ENCODE results near the gene KLHL41.

KLHL41 gene

GRCh38 chr2:169493360-169493759 lies 16.1 kb upstream of the KLHL41 start:
- no peak for ATAC-seq

DNA sequence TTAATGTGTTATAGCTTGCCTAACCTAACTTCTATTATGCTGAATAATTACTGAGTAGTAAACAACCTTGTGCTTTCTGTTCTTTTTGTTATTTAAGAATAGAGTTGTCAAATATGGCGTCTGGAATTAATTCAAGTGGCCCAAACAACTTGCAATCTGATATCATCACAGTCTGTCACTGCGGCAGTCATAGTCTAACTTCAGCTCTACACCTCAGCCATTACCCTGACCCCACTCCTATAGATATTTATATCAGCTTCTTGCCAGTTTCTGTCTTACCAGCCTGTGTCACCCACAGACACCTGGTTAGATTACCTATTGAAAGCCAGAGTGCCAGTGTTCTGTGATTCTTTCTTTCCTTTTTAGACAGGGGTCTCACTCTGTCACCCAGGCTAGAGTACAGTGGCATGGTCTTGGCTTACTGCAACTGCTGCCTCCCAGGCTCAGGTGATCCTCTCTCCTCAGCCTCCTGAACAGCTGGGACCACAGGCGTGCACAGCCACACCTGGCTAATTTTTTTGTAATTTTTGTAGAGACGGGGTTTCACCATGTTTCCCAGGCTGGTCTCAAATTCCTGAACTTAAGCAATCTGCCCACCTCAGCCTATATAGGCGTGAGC lies 14.1 kb upstream of the KLHL41 start:
- no peak for ATAC-seq

More at GRCh38 chr2:169493360-169493759, 16.1 kb upstream of the KLHL41 start:
- TF ChIP-seq TCF4 (CRISPR knock-in tag; IDR thresholded peaks at IDR 0.05; ENCODE audit: borderline replicate concordance) (no peak), PATZ1 (CRISPR knock-in tag; IDR thresholded peaks at IDR 0.05; ENCODE audit: borderline replicate concordance) (no peak), POU6F1 (CRISPR knock-in tag; IDR thresholded peaks at IDR 0.05; ENCODE audit: borderline replicate concordance, low read depth) (no peak), SNAI2 (CRISPR knock-in tag; IDR thresholded peaks at IDR 0.05) (no peak), ZFP3 (CRISPR knock-in tag; IDR thresholded peaks at IDR 0.05) (no peak), BACH2 (CRISPR knock-in tag; IDR thresholded peaks at IDR 0.05; ENCODE audit: borderline replicate concordance) (no peak), ZNF565 (CRISPR knock-in tag; conservative IDR thresholded peaks at IDR 0.05; ENCODE audit: low read depth) (no peak), CSDC2 (CRISPR knock-in tag; IDR thresholded peaks at IDR 0.05) (no peak), ZC3H10 (CRISPR knock-in tag; IDR thresholded peaks at IDR 0.05) (no peak), RARB (CRISPR knock-in tag; IDR thresholded peaks at IDR 0.05) (no peak), ZNF8 (CRISPR knock-in tag; IDR thresholded peaks at IDR 0.05) (no peak)
- TF ChIP-seq, protein P1, sequence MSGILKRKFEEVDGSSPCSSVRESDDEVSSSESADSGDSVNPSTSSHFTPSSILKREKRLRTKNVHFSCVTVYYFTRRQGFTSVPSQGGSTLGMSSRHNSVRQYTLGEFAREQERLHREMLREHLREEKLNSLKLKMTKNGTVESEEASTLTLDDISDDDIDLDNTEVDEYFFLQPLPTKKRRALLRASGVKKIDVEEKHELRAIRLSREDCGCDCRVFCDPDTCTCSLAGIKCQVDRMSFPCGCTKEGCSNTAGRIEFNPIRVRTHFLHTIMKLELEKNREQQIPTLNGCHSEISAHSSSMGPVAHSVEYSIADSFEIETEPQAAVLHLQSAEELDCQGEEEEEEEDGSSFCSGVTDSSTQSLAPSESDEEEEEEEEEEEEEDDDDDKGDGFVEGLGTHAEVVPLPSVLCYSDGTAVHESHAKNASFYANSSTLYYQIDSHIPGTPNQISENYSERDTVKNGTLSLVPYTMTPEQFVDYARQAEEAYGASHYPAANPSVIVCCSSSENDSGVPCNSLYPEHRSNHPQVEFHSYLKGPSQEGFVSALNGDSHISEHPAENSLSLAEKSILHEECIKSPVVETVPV (CRISPR knock-in tag; IDR thresholded peaks at IDR 0.05): no peak
- TF ChIP-seq, protein P2, sequence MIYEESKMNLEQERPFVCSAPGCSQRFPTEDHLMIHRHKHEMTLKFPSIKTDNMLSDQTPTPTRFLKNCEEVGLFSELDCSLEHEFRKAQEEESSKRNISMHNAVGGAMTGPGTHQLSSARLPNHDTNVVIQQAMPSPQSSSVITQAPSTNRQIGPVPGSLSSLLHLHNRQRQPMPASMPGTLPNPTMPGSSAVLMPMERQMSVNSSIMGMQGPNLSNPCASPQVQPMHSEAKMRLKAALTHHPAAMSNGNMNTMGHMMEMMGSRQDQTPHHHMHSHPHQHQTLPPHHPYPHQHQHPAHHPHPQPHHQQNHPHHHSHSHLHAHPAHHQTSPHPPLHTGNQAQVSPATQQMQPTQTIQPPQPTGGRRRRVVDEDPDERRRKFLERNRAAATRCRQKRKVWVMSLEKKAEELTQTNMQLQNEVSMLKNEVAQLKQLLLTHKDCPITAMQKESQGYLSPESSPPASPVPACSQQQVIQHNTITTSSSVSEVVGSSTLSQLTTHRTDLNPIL (CRISPR knock-in tag; IDR thresholded peaks at IDR 0.05; ENCODE audit: low read depth): no peak

More for the DNA sequence above, 14.1 kb upstream of the KLHL41 start:
- TF ChIP-seq TCF4 (CRISPR knock-in tag; IDR thresholded peaks at IDR 0.05; ENCODE audit: borderline replicate concordance) (no peak), OSR1 (CRISPR knock-in tag; IDR thresholded peaks at IDR 0.05) (no peak), TOX (CRISPR knock-in tag; IDR thresholded peaks at IDR 0.05; ENCODE audit: borderline replicate concordance) (no peak), PATZ1 (CRISPR knock-in tag; IDR thresholded peaks at IDR 0.05; ENCODE audit: borderline replicate concordance) (no peak), ZNF565 (CRISPR knock-in tag; conservative IDR thresholded peaks at IDR 0.05; ENCODE audit: low read depth) (no peak), SNAI2 (CRISPR knock-in tag; IDR thresholded peaks at IDR 0.05) (no peak), BACH2 (CRISPR knock-in tag; IDR thresholded peaks at IDR 0.05; ENCODE audit: borderline replicate concordance) (no peak), ZNF70 (CRISPR knock-in tag; IDR thresholded peaks at IDR 0.05) (no peak), ZNF8 (CRISPR knock-in tag; IDR thresholded peaks at IDR 0.05) (no peak), ZFP3 (CRISPR knock-in tag; IDR thresholded peaks at IDR 0.05) (no peak), ARNTL (CRISPR knock-in tag; IDR thresholded peaks at IDR 0.05; ENCODE audit: borderline replicate concordance, low read depth) (no peak), ISL1 (CRISPR knock-in tag; IDR thresholded peaks at IDR 0.05) (no peak), TSHZ2 (CRISPR knock-in tag; IDR thresholded peaks at IDR 0.05) (no peak)

Measured in SK-N-SH treated with all-trans-retinoic acid at 6 μM for 48 hours (cell line).